Amniotic stem cell (primary cell): ENCODE measurements around the gene PSTPIP1.

ENCODE experiments used
- DNase-seq: peaks from one replicate; lab custom pipeline; 2025; lab: John Stamatoyannopoulos, UW

PSTPIP1 gene

GRCh38 chr15:76978522-76979330 lies 16.2 kb upstream of the PSTPIP1 start:
- no peak for DNase-seq

- DNase-seq: no peak
Observed at GRCh38 chr15:76979331-76979925, 15.5 kb upstream of the PSTPIP1 start.

GRCh38 chr15:76979996-76980520 lies 14.9 kb upstream of the PSTPIP1 start:
- DNase-seq: no peak

- no peak for DNase-seq
Observed at GRCh38 chr15:76982356-76982755, 12.6 kb upstream of the PSTPIP1 start.

GRCh38 chr15:76982756-76983155 lies 12.2 kb upstream of the PSTPIP1 start:
- DNase-seq: no peak

- no peak for DNase-seq
Observed at GRCh38 chr15:76983590-76984375, 11.1 kb upstream of the PSTPIP1 start.

- no peak for DNase-seq
Observed at GRCh38 chr15:76986743-76987142, 8.2 kb upstream of the PSTPIP1 start.

GRCh38 chr15:76987276-76987675 lies 7.7 kb upstream of the PSTPIP1 start:
- no peak for DNase-seq

- no peak for DNase-seq
Observed at GRCh38 chr15:76987896-76988860, 6.7 kb upstream of the PSTPIP1 start.

GRCh38 chr15:76988867-76989780 lies 5.8 kb upstream of the PSTPIP1 start:
- no peak for DNase-seq

GRCh38 chr15:76991048-76991447 lies 3.9 kb upstream of the PSTPIP1 start:
- no peak for DNase-seq

- DNase-seq: no peak
Observed at GRCh38 chr15:76991741-76992645, 2.9 kb upstream of the PSTPIP1 start.

- no peak for DNase-seq
Observed at GRCh38 chr15:76993114-76993725, 1.7 kb upstream of the PSTPIP1 start.

GRCh38 chr15:76994001-76994400 lies 925 bp upstream of the PSTPIP1 start:
- DNase-seq: no peak

- no peak for DNase-seq
Observed at GRCh38 chr15:76994496-76994895, 430 bp upstream of the PSTPIP1 start.

- DNase-seq: no peak
Observed at GRCh38 chr15:76996076-76996525, 1.2 kb downstream of the PSTPIP1 start.

GRCh38 chr15:76996526-76997401 lies 1.8 kb downstream of the PSTPIP1 start:
- DNase-seq: no peak
